GM23338 (cell line): ENCODE measurements around the gene ADGRV1. TPM values are rescaled to one million over a fixed set of nuclear protein-coding genes. Genes with fewer than 3 reads are reported as not detected.

Source experiments
- ATAC-seq: fragments of 200-7000 bp; cut with Tn5 transposase; 3 replicates; pipeline ENCODE4 v1.9.1; 2020
- DNase-seq: peaks from one replicate; pipeline ENCODE4 v3.0.0-alpha.2; 2015; ENCODE audit warnings: low spot score
- H2AFZ ChIP-seq: fragments of 200-600 bp; sonication (generic); 2 replicates; pipeline ENCODE4 v1.8.0; 2016; ENCODE audit warnings: antibody characterized with exemption, mild to moderate bottlenecking, moderate library complexity
- H3F3A ChIP-seq: fragments of 200-600 bp; sonication (generic); replicated peaks from 2 replicates; pipeline ENCODE4 v1.8.0; 2017; ENCODE audit warnings: antibody characterized with exemption, mixed run types, low read depth
- H3K27ac ChIP-seq: fragments of 200-600 bp; sonication (generic); 2 replicates; pipeline ENCODE4 v1.6.1; 2016; ENCODE audit warnings: low read depth
- H3K27me3 ChIP-seq: fragments of 200-600 bp; sonication (generic); 2 replicates; pipeline ENCODE4 v1.8.0; 2016; ENCODE audit warnings: mild to moderate bottlenecking, mixed run types, moderate library complexity; ENCODE audit not compliant: insufficient read depth
- H3K36me3 ChIP-seq: fragments of 200-600 bp; sonication (generic); 2 replicates; pipeline ENCODE4 v1.8.0; 2016; ENCODE audit warnings: mild to moderate bottlenecking; ENCODE audit not compliant: insufficient read depth
- H3K4me1 ChIP-seq: fragments of 200-600 bp; sonication (generic); 2 replicates; pipeline ENCODE4 v1.8.0; 2016; ENCODE audit warnings: mild to moderate bottlenecking, moderate library complexity; ENCODE audit not compliant: insufficient read depth
- H3K4me2 ChIP-seq: fragments of 200-600 bp; sonication (generic); 2 replicates; pipeline ENCODE4 v1.7.1; 2017; ENCODE audit warnings: mixed run types
- H3K4me3 ChIP-seq: fragments of 200-600 bp; sonication (generic); 2 replicates; pipeline ENCODE4 v1.6.1; 2016; ENCODE audit warnings: mixed run types
- H3K79me2 ChIP-seq: fragments of 200-600 bp; sonication (generic); replicated peaks from 2 replicates; pipeline ENCODE4 v1.8.0; 2017; ENCODE audit warnings: mild to moderate bottlenecking; ENCODE audit not compliant: insufficient read depth
- H3K9me2 ChIP-seq: fragments of 200-600 bp; sonication (generic); 2 replicates; pipeline ENCODE4 v1.8.0; 2017; ENCODE audit not compliant: insufficient read depth
- H4K20me1 ChIP-seq: fragments of 200-600 bp; sonication (generic); replicated peaks from 2 replicates; pipeline ENCODE4 v1.8.0; 2017; ENCODE audit warnings: mild to moderate bottlenecking; ENCODE audit not compliant: insufficient read depth
- H3K27ac Mint-ChIP-seq: 2 replicates; pipeline ENCODE4 v1.8.0; 2020; ENCODE audit warnings: inconsistent platforms, mild to moderate bottlenecking, moderate library complexity, mixed read lengths
- H3K27me3 Mint-ChIP-seq: 3 replicates; pipeline ENCODE4 v1.8.0; 2022; ENCODE audit warnings: low read depth, mild to moderate bottlenecking, moderate library complexity, mixed read lengths, inconsistent platforms; ENCODE audit not compliant: insufficient read depth, poor library complexity
- H3K36me3 Mint-ChIP-seq: 3 replicates; pipeline ENCODE4 v1.8.0; 2021; ENCODE audit warnings: low read depth, mild to moderate bottlenecking, inconsistent platforms, moderate library complexity, mixed read lengths
- H3K4me1 Mint-ChIP-seq: 3 replicates; pipeline ENCODE4 v1.8.0; 2020; ENCODE audit warnings: mild to moderate bottlenecking, inconsistent platforms, mixed read lengths
- H3K4me3 Mint-ChIP-seq: 3 replicates; pipeline ENCODE4 v1.8.0; 2021; ENCODE audit warnings: moderate library complexity, mild to moderate bottlenecking, inconsistent platforms, mixed read lengths
- H3K9me3 Mint-ChIP-seq: 3 replicates; pipeline ENCODE4 v1.8.0; 2020; ENCODE audit warnings: moderate library complexity, mild to moderate bottlenecking, inconsistent platforms, mixed read lengths
- CREB1 ChIP-seq: fragments of 250-450 bp; sonication (Bioruptor Pico); IDR thresholded peaks from 2 replicates; pipeline ENCODE4 v1.5.0; 2020; ENCODE audit warnings: low read depth, mild to moderate bottlenecking, moderate library complexity
- EZH2 ChIP-seq: fragments of 200-600 bp; sonication (generic); IDR thresholded peaks from one replicate; pipeline ENCODE4 v1.8.0; 2017; ENCODE audit warnings: antibody characterized with exemption, mild to moderate bottlenecking, low read depth; ENCODE audit not compliant: unreplicated experiment
- EZH2phosphoT487 ChIP-seq: fragments of 200-600 bp; sonication (generic); IDR thresholded peaks from one replicate; pipeline ENCODE4 v1.8.1; 2018; ENCODE audit warnings: antibody characterized with exemption; ENCODE audit not compliant: unreplicated experiment
- JUNB ChIP-seq: IDR thresholded peaks from one replicate; pipeline ENCODE4 v1.6.1; 2016; ENCODE audit warnings: antibody characterized with exemption; ENCODE audit not compliant: unreplicated experiment
- NANOG ChIP-seq: IDR thresholded peaks from 2 replicates; pipeline ENCODE4 v1.6.1; 2016; ENCODE audit warnings: antibody characterized with exemption, borderline replicate concordance
- POLR2AphosphoS5 ChIP-seq: IDR thresholded peaks from 2 replicates; pipeline ENCODE4 v1.6.1; 2016; ENCODE audit warnings: antibody characterized with exemption, low read depth
- STAT1 ChIP-seq: IDR thresholded peaks from one replicate; pipeline ENCODE4 v1.6.1; 2016; ENCODE audit warnings: antibody characterized with exemption; ENCODE audit not compliant: unreplicated experiment
- ZNF114 ChIP-seq: fragments of 250-450 bp; sonication (Bioruptor Pico); IDR thresholded peaks from 2 replicates; pipeline ENCODE4 v1.5.0; 2020; ENCODE audit warnings: mild to moderate bottlenecking, moderate library complexity
- polyA plus RNA-seq: library from polyadenylated mRNA; unstranded; fragments of >200 nt; fragmentation: Nextera tagmentation; extraction: Ambion mirVana; gene quantifications from 2 replicates; pipeline ENCODE4 v1.2.1, GENCODE V29; 2016
- total RNA-seq: library from RNA; depleted of rRNA; stranded (reverse); fragments of >200 nt; shearing (Covaris generic); gene quantifications from 2 replicates; pipeline ENCODE4 v1.2.3, GENCODE V29; 2014
- TF ChIP-seq, protein P1 (sequence below), 2 experiments: fragments of 200-600 bp in 1 of 2; sonication (generic) in 1 of 2; conservative IDR thresholded peaks; 2 replicates each; pipeline versions ENCODE4 v1.5.1 to v1.6.1; 2016 to 2017; ENCODE audit warnings: antibody characterized with exemption in 2 of 2, low read depth in 2 of 2, mild to moderate bottlenecking in 2 of 2, moderate library complexity in 1 of 2
- TF ChIP-seq, protein P2 (sequence below): IDR thresholded peaks from one replicate; pipeline ENCODE4 v1.6.1; 2018; ENCODE audit warnings: antibody characterized with exemption; ENCODE audit not compliant: unreplicated experiment
- TF ChIP-seq, protein P3 (sequence below): IDR thresholded peaks from 2 replicates; pipeline ENCODE4 v1.6.1; 2016; ENCODE audit warnings: antibody characterized with exemption

Gene ADGRV1
- total and polyA plus RNA-seq, 2 experiments from 2014 or later, result 46.1 to 149 TPM

DNA sequence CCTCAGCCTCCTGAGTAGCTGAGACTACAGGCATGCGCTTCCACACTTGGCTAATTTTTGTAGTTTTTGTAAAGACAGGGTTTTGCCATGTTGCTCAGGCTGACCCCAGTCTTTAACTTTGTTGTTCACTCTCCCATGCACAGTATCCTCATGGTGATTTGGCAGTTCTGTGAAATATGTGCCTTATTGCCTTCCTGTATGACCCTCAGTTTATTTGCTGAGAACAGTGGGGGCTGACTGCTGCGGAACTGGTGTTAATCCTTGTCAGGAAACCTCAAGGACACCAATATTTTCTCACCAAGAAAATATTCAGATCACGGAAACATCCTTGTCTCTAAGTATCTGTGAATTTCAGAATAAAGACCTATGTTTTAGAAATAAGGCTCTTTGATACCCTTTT, 536.7 kb downstream of the ADGRV1 start:
- H3K36me3 Mint-ChIP-seq, result peaks cover 3% of the 10 kb centered on the region; the same call in 1 of the 3 replicates
- no peaks in the 10 kb centered on the region for H3K27me3 ChIP-seq
- no peaks in the 10 kb centered on the region for H4K20me1 ChIP-seq
- DNase-seq (no peak), ATAC-seq (no peak)
- TF ChIP-seq ZNF114 (no peak), STAT1 (no peak), POLR2AphosphoS5 (no peak), CREB1 (CRISPR knock-in tag) (no peak), EZH2phosphoT487 (no peak), JUNB (no peak), NANOG (no peak), EZH2 (no peak)
- TF ChIP-seq, protein P1, sequence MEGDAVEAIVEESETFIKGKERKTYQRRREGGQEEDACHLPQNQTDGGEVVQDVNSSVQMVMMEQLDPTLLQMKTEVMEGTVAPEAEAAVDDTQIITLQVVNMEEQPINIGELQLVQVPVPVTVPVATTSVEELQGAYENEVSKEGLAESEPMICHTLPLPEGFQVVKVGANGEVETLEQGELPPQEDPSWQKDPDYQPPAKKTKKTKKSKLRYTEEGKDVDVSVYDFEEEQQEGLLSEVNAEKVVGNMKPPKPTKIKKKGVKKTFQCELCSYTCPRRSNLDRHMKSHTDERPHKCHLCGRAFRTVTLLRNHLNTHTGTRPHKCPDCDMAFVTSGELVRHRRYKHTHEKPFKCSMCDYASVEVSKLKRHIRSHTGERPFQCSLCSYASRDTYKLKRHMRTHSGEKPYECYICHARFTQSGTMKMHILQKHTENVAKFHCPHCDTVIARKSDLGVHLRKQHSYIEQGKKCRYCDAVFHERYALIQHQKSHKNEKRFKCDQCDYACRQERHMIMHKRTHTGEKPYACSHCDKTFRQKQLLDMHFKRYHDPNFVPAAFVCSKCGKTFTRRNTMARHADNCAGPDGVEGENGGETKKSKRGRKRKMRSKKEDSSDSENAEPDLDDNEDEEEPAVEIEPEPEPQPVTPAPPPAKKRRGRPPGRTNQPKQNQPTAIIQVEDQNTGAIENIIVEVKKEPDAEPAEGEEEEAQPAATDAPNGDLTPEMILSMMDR (conservative IDR thresholded peaks at IDR 0.05; ENCODE audit: low read depth in 2 of 2), result no peak
- TF ChIP-seq, protein P2, sequence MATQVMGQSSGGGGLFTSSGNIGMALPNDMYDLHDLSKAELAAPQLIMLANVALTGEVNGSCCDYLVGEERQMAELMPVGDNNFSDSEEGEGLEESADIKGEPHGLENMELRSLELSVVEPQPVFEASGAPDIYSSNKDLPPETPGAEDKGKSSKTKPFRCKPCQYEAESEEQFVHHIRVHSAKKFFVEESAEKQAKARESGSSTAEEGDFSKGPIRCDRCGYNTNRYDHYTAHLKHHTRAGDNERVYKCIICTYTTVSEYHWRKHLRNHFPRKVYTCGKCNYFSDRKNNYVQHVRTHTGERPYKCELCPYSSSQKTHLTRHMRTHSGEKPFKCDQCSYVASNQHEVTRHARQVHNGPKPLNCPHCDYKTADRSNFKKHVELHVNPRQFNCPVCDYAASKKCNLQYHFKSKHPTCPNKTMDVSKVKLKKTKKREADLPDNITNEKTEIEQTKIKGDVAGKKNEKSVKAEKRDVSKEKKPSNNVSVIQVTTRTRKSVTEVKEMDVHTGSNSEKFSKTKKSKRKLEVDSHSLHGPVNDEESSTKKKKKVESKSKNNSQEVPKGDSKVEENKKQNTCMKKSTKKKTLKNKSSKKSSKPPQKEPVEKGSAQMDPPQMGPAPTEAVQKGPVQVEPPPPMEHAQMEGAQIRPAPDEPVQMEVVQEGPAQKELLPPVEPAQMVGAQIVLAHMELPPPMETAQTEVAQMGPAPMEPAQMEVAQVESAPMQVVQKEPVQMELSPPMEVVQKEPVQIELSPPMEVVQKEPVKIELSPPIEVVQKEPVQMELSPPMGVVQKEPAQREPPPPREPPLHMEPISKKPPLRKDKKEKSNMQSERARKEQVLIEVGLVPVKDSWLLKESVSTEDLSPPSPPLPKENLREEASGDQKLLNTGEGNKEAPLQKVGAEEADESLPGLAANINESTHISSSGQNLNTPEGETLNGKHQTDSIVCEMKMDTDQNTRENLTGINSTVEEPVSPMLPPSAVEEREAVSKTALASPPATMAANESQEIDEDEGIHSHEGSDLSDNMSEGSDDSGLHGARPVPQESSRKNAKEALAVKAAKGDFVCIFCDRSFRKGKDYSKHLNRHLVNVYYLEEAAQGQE, result no peak
- H2AFZ ChIP-seq, result no peak overlapping the region
- no peak overlapping the region for H3K4me3 Mint-ChIP-seq
- peak overlapping the region; percentile 8; the same call in 1 of the 2 replicates for H3K4me2 ChIP-seq
- H3K4me1 Mint-ChIP-seq, result peaks cover 53% of the 10 kb centered on the region
- H3K27ac Mint-ChIP-seq, result peak overlapping the region; percentile 85
- peaks cover 2% of the 10 kb centered on the region for H3K27me3 Mint-ChIP-seq
- H3K9me3 Mint-ChIP-seq, result no peaks in the 10 kb centered on the region
- no peaks in the 10 kb centered on the region for H3K79me2 ChIP-seq
- H3F3A ChIP-seq, result no peaks in the 10 kb centered on the region
- H3K36me3 ChIP-seq, result no peaks in the 10 kb centered on the region
- H3K4me3 ChIP-seq, result no peak overlapping the region
- no peaks in the 10 kb centered on the region for H3K9me2 ChIP-seq
- peak overlapping the region; percentile 11 for H3K27ac ChIP-seq
- H3K4me1 ChIP-seq, result peaks cover 42% of the 10 kb centered on the region

DNA sequence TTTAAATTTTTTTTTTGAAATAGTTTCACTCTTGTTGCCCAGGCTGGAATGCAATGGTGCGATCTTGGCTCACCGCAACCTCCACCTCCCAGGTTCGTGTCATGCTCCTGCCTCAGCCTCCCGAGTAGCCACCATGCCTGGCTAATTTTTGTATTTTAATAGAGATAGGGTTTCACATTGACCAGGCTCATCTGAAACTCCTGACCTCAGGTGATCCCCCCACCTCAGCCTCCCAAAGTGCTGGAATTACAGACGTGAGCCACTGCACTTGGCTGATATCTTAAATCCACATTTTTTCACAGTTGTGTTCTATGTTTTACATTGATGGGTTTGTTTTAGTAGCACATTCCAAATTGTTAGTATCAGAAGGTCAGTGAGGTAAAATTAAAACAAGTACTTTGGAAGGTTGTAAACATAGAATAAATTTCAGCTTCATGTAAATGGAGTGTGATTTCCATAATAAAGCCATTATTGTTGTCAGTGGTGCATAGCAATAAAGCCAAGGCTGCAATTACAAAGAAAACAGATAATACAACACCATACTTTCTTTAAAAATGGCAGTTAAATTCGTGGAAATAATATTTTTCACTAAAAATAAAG, 537.3 kb downstream of the ADGRV1 start:
- H3K9me3 Mint-ChIP-seq, result no peaks in the 10 kb centered on the region
- Histone ChIP-seq H3K9me2 (no peaks in the 10 kb centered on the region), H3K79me2 (no peaks in the 10 kb centered on the region), H3K4me2 (peak overlapping the region; percentile 8), H3K4me3 (peak overlapping the region; percentile 0; the same call in 1 of the 2 replicates), H3K27me3 (no peaks in the 10 kb centered on the region), H3F3A (no peaks in the 10 kb centered on the region), H2AFZ (no peak overlapping the region), H3K36me3 (no peaks in the 10 kb centered on the region), H4K20me1 (no peaks in the 10 kb centered on the region), H3K4me1 (peaks cover 38% of the 10 kb centered on the region), H3K27ac (peak overlapping the region; percentile 17)
- peak overlapping the region; percentile 45 for H3K4me3 Mint-ChIP-seq
- DNase-seq (peak; percentile 51), ATAC-seq (peak; percentile 65)
- peaks cover 3% of the 10 kb centered on the region; the same call in 1 of the 3 replicates for H3K36me3 Mint-ChIP-seq
- peak overlapping the region; percentile 96 for H3K27ac Mint-ChIP-seq
- H3K27me3 Mint-ChIP-seq, result peaks cover 2% of the 10 kb centered on the region
- peaks cover 48% of the 10 kb centered on the region for H3K4me1 Mint-ChIP-seq
- TF ChIP-seq, protein P3, sequence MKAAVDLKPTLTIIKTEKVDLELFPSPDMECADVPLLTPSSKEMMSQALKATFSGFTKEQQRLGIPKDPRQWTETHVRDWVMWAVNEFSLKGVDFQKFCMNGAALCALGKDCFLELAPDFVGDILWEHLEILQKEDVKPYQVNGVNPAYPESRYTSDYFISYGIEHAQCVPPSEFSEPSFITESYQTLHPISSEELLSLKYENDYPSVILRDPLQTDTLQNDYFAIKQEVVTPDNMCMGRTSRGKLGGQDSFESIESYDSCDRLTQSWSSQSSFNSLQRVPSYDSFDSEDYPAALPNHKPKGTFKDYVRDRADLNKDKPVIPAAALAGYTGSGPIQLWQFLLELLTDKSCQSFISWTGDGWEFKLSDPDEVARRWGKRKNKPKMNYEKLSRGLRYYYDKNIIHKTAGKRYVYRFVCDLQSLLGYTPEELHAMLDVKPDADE, result no peak
- no peak for TF ChIP-seq ZNF114
